B cell (primary cell): ENCODE results near the gene ATP1A4. TPM values are rescaled to one million over a fixed set of nuclear protein-coding genes. Genes with fewer than 3 reads are reported as not detected.

ENCODE experiments used
- ATAC-seq: fragments of 200-7000 bp; cut with Tn5 transposase; one replicate; pipeline ENCODE4 v1.10.0; 2021; ENCODE audit warnings: low read depth, mild to moderate bottlenecking, moderate number of reproducible peaks, moderate library complexity
- CTCF ChIA-PET: fragments of 350-600 bp; sonication (Branson Sonifier 250); formaldehyde crosslinking; loops from one replicate; lab custom pipeline; 2021; ENCODE audit warnings: antibody characterized with exemption, inconsistent platforms; lab: Charles Lee
- POLR2A ChIA-PET: fragments of 350-600 bp; sonication (Branson Sonifier 250); formaldehyde crosslinking; loops from one replicate; lab custom pipeline; 2021; ENCODE audit warnings: antibody characterized with exemption; lab: Charles Lee
- DNase-seq: peaks from one replicate; pipeline ENCODE4 v3.0.0; 2013
- H2AFZ ChIP-seq: 2 replicates; pipeline ENCODE4 v1.6.1; 2012; ENCODE audit warnings: mild to moderate bottlenecking, low read depth, low read length; ENCODE audit not compliant: insufficient read depth, poor library complexity, severe bottlenecking
- H3K27ac ChIP-seq, 2 donors: 1 replicate in 1 of 2; 2 replicates in 1 of 2; pipeline ENCODE4 v1.5.1; 2012 to 2013; ENCODE audit warnings: low read length in 2 of 2, mild to moderate bottlenecking in 2 of 2, moderate library complexity in 1 of 2
- H3K27me3 ChIP-seq, 4 experiments: fragments of 200-600 bp in 1 of 4; sonication (generic) in 1 of 4; replicated peaks in 1 of 4; 1 replicate in 2 of 4; 2 replicates in 2 of 4; pipeline versions ENCODE4 v1.6.1 to v1.7.0; 2013 to 2016; ENCODE audit warnings: low read length in 3 of 4, mild to moderate bottlenecking in 2 of 4, mixed read lengths in 1 of 4, moderate library complexity in 1 of 4; ENCODE audit not compliant: insufficient read depth in 4 of 4, control insufficient read depth in 3 of 4; ENCODE audit errors: control extremely low read depth in 1 of 4
- H3K36me3 ChIP-seq, 2 experiments: replicated peaks in 1 of 2; 1 replicate in 1 of 2; 2 replicates in 1 of 2; pipeline versions ENCODE4 v1.6.1 to v1.7.1; 2013; ENCODE audit warnings: low read length in 1 of 2; ENCODE audit not compliant: insufficient read depth in 2 of 2, control insufficient read depth in 1 of 2; ENCODE audit errors: control extremely low read depth in 1 of 2, extremely low read depth in 1 of 2
- H3K4me1 ChIP-seq, 2 donors: fragments of 200-600 bp in 1 of 2; sonication (generic) in 1 of 2; 1 replicate in 1 of 2; 2 replicates in 1 of 2; pipeline versions ENCODE4 v1.5.1 to v1.6.1; 2013 to 2017; ENCODE audit warnings: low read length in 2 of 2; ENCODE audit not compliant: control insufficient read depth in 2 of 2, insufficient read depth in 2 of 2
- H3K4me2 ChIP-seq: replicated peaks from 2 replicates; pipeline ENCODE3; 2012; ENCODE audit warnings: mild to moderate bottlenecking, low read depth, low read length; ENCODE audit not compliant: poor library complexity, severe bottlenecking
- H3K4me3 ChIP-seq, 5 experiments: fragments of 200-600 bp in 1 of 5; sonication (generic) in 1 of 5; 1 replicate in 3 of 5; 2 replicates in 2 of 5; pipeline versions ENCODE4 v1.5.1 to v1.7.0; 2011 to 2016; ENCODE audit warnings: low read length in 4 of 5, mild to moderate bottlenecking in 4 of 5, low read depth in 2 of 5, control low read depth in 1 of 5, moderate library complexity in 1 of 5; ENCODE audit not compliant: insufficient read depth in 1 of 5; ENCODE audit errors: control extremely low read depth in 1 of 5, extremely low read depth in 1 of 5
- H3K79me2 ChIP-seq: fragments of 200-600 bp; sonication (generic); one replicate; pipeline ENCODE4 v1.6.0; 2016; ENCODE audit warnings: low read length; ENCODE audit not compliant: control insufficient read depth, insufficient read depth
- H3K9ac ChIP-seq: fragments of 200-600 bp; sonication (generic); 2 replicates; pipeline ENCODE4 v1.6.1; 2017; ENCODE audit warnings: mild to moderate bottlenecking, low read length, moderate library complexity
- H3K9me3 ChIP-seq, 3 donors: one replicate each; pipeline versions ENCODE4 v1.6.1 to v1.7.1; 2013; ENCODE audit warnings: low read length in 2 of 3; ENCODE audit not compliant: control insufficient read depth in 2 of 3, insufficient read depth in 1 of 3; ENCODE audit errors: control extremely low read depth in 1 of 3
- H4K20me1 ChIP-seq: 2 replicates; pipeline ENCODE4 v1.6.0; 2012; ENCODE audit warnings: mild to moderate bottlenecking, low read length; ENCODE audit not compliant: insufficient read depth, control insufficient read depth, poor library complexity, severe bottlenecking
- H3K27ac Mint-ChIP-seq: one replicate; pipeline ENCODE4 v1.8.0; 2021; ENCODE audit warnings: mixed read lengths
- H3K27me3 Mint-ChIP-seq: one replicate; pipeline ENCODE4 v1.8.0; 2021; ENCODE audit warnings: mixed read lengths
- H3K4me1 Mint-ChIP-seq: one replicate; pipeline ENCODE4 v1.8.0; 2021; ENCODE audit warnings: mixed read lengths
- H3K4me3 Mint-ChIP-seq: one replicate; pipeline ENCODE4 v1.8.0; 2021; ENCODE audit warnings: mixed read lengths
- H3K9me3 Mint-ChIP-seq: one replicate; pipeline ENCODE4 v1.8.0; 2022; ENCODE audit warnings: mixed read lengths; ENCODE audit not compliant: insufficient read depth
- CTCF ChIP-seq: fragments of 200-600 bp; IDR thresholded peaks from one replicate; pipeline ENCODE4 v1.8.0; 2022; ENCODE audit warnings: antibody characterized with exemption, mild to moderate bottlenecking
- EZH2 ChIP-seq: IDR thresholded peaks from 2 replicates; pipeline ENCODE4 v1.6.1; 2012; ENCODE audit warnings: borderline replicate concordance, low read depth, mild to moderate bottlenecking, moderate library complexity, low read length; ENCODE audit not compliant: insufficient read depth, poor library complexity, severe bottlenecking
- WGBS: methylation state at CpG from one replicate; pipeline ENCODE4 v1.1.5; 2013; ENCODE audit warnings: missing lambda C conversion rate; ENCODE audit not compliant: insufficient coverage; 5-methylcytosine and 5-hydroxymethylcytosine counted together
- intact Hi-C: fragments of 100-400 bp; cut with micrococcal nuclease; formaldehyde crosslinking; loops from one replicate; pipeline ENCODE4 v1.10.0; 2022
- polyA plus RNA-seq: library from polyadenylated mRNA; depleted of rRNA; stranded (reverse); fragments of >200 nt; gene quantifications from 2 replicates; pipeline ENCODE4 v1.2.3, GENCODE V29; 2012
- total RNA-seq, 2 donors: library from RNA; stranded (reverse); fragments of 120-200 nt in 1 of 2; gene quantifications; 1 replicate in 1 of 2; 2 replicates in 1 of 2; pipeline versions ENCODE4 v1.2.3 to v1.2.4, GENCODE V29; 2013 to 2022

The ATP1A4 gene
- total and polyA plus RNA-seq, 2 donors (not counting 1 experiment from before 2014, with no cell fraction given): 0.12 TPM; not detected in 1

- no peak overlapping the region for H3K27ac Mint-ChIP-seq
- Histone ChIP-seq H4K20me1 (no peaks in the 10 kb centered on the region), H3K4me1 (no peaks in the 10 kb centered on the region), H3K9me3 (no peaks in the 10 kb centered on the region), H3K27ac (no peak overlapping the region), H3K79me2 (no peaks in the 10 kb centered on the region), H3K9ac (no peak overlapping the region), H3K36me3 (no peaks in the 10 kb centered on the region), H3K4me2 (no peak overlapping the region), H3K4me3 (no peak overlapping the region), H3K27me3 (peaks cover 0 to 3% (median 0%) of the 10 kb centered on the region in 4 experiments), H2AFZ (no peak overlapping the region)
- no CpG with 5 or more reads among the region's 1 CpG for WGBS
- no peak for ATAC-seq
- ChIA-PET CTCF (no interaction called here), POLR2A (no interaction called here)
- H3K4me3 Mint-ChIP-seq: no peak overlapping the region
- peaks cover 31% of the 10 kb centered on the region for H3K27me3 Mint-ChIP-seq
- no peaks in the 10 kb centered on the region for H3K9me3 Mint-ChIP-seq
- TF ChIP-seq CTCF (no peak), EZH2 (no peak)
- intact Hi-C loops: no loop called here
- no peak for DNase-seq
- H3K4me1 Mint-ChIP-seq: no peaks in the 10 kb centered on the region
These were observed 26.3 kb downstream of the ATP1A4 start for GRCh38 chr1:160177667-160178066.

GRCh38 chr1:160178731-160179130 lies 27.3 kb downstream of the ATP1A4 start:
- Histone ChIP-seq H4K20me1 (no peaks in the 10 kb centered on the region), H2AFZ (no peak overlapping the region), H3K4me1 (no peaks in the 10 kb centered on the region), H3K27ac (no peak overlapping the region), H3K4me3 (no peak overlapping the region), H3K4me2 (no peak overlapping the region), H3K36me3 (no peaks in the 10 kb centered on the region), H3K9me3 (no peaks in the 10 kb centered on the region), H3K27me3 (peaks cover 0 to 3% (median 0%) of the 10 kb centered on the region in 4 experiments), H3K79me2 (no peaks in the 10 kb centered on the region), H3K9ac (no peak overlapping the region)
- TF ChIP-seq CTCF: no peak
- no peak for TF ChIP-seq EZH2
- ATAC-seq (no peak), DNase-seq (no peak)
- no peak overlapping the region for H3K4me3 Mint-ChIP-seq
- H3K27me3 Mint-ChIP-seq: peaks cover 37% of the 10 kb centered on the region
- WGBS: 100% methylated on average over 2 of the region's 2 CpGs
- H3K9me3 Mint-ChIP-seq: no peaks in the 10 kb centered on the region
- no peaks in the 10 kb centered on the region for H3K4me1 Mint-ChIP-seq
- ChIA-PET CTCF (interaction anchor here (1.5 kb wide), 1 partner anchor 14 kb away, joined by 3 read pairs; no protein-coding TSS in a partner anchor), POLR2A (no interaction called here)
- intact Hi-C loops: no loop called here
- H3K27ac Mint-ChIP-seq: no peak overlapping the region
